H7 (cell line): ENCODE data around the gene DKKL1. TPM values are rescaled to one million over a fixed set of nuclear protein-coding genes. Genes with fewer than 3 reads are reported as not detected.

ENCODE experiments used
- DNase-seq: peaks from one replicate; pipeline ENCODE4 v3.0.0; 2012
- H3K27me3 ChIP-seq: 2 replicates; pipeline ENCODE4 v1.6.0; 2011; ENCODE audit warnings: mild to moderate bottlenecking, low read length; ENCODE audit not compliant: control insufficient read depth, insufficient read depth
- H3K36me3 ChIP-seq: replicated peaks from 2 replicates; pipeline ENCODE4 v1.5.1; 2011; ENCODE audit warnings: low read length; ENCODE audit not compliant: control insufficient read depth, insufficient read depth
- H3K4me3 ChIP-seq: 2 replicates; pipeline ENCODE4 v1.5.1; 2011; ENCODE audit warnings: low read depth, mild to moderate bottlenecking, control low read depth, low read length, moderate library complexity; ENCODE audit not compliant: insufficient read depth
- total RNA-seq: library from RNA; depleted of rRNA; stranded (reverse); fragments of >200 nt; shearing (Covaris generic); gene quantifications from 2 replicates; pipeline ENCODE4 v1.2.3, GENCODE V29; 2014

Gene DKKL1
- total RNA-seq, 1 experiment from 2014 or later = 4.3 TPM

DNA sequence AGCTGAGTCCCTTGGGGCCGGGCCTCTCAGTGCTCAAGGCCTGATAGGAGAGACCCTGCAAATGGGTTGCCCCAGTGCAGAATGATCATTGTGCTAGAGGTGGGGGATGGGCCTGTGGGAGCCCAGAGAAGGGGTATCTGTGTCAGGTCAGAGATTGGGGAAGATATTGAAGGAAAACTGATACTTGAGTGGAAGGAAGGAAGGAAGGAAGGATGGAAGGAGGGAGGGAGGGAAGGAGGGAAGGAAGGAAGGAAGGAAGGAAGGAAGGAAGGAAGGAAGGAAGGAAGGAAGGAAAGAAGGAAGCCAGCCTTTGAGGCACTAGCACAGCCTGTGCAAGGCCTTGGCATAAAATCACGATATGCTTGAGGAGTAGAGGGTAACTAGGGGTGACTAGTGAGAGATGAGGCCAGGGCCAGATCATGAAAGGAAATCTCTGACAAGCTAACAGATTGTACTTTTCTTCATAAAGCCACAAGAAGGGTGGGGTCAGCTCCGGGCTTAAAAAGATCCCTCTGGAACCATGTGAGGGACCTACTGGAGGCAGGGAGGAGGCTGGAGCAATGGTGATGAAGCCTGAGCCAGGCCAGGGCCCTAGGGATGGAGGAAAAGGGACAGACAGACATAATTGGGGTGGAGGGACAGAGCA lies 48.1 kb downstream of the DKKL1 start:
- peaks cover 1% of the 10 kb centered on the region; the same call in 1 of the 2 replicates for H3K27me3 ChIP-seq
- no peaks in the 10 kb centered on the region for H3K36me3 ChIP-seq
- DNase-seq = no peak
- no peak overlapping the region for H3K4me3 ChIP-seq

GRCh38 chr19:49413348-49413747 lies 49.7 kb downstream of the DKKL1 start:
- no peaks in the 10 kb centered on the region for H3K36me3 ChIP-seq
- DNase-seq = no peak

GRCh38 chr19:49414256-49414655 lies 50.6 kb downstream of the DKKL1 start:
- Histone ChIP-seq H3K4me3 (no peak overlapping the region), H3K36me3 (no peaks in the 10 kb centered on the region), H3K27me3 (peaks cover 4% of the 10 kb centered on the region; the same call in 1 of the 2 replicates)
- no peak for DNase-seq

More at GRCh38 chr19:49413348-49413747, 49.7 kb downstream of the DKKL1 start:
- no peak overlapping the region for H3K4me3 ChIP-seq
- H3K27me3 ChIP-seq = peaks cover 4% of the 10 kb centered on the region; the same call in 1 of the 2 replicates

DNA sequence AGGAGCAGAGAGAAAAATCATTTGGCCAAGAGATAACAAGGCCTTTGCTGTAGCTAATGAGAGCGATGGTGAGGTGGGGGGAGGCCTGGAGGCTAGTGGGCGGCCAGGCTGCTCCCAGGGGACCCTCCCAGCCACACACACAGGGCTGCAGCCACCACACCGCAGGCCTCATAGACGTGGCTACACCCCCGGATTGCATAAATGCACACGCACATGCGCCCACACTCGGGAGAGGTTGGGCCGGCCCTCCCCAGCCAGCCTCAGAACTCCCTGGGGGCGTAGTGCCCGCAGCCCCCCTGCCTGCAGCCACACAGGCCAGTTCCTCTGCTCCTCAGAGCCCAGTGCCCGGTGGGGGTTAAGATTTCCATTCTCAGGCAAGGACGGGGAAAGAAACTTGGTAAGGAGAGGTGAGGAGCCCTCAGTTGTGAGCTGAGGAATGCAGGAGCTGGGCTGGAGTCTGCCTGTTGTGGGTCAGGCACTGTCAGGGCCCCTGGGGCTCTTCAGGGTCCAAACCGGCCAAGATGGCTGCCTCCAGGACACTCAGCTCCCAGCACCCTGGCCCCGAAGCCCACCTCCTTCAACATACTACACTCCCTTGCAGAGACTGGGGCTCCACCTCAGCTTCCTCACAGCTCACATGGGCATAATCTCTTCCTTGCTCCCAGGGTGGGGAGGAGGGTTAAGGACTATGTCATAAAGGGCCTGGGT lies 51.6 kb downstream of the DKKL1 start:
- H3K4me3 ChIP-seq = no peak overlapping the region
- no peaks in the 10 kb centered on the region for H3K36me3 ChIP-seq
- peaks cover 6% of the 10 kb centered on the region; the same call in 1 of the 2 replicates for H3K27me3 ChIP-seq
- DNase-seq = peak; percentile 64

DNA sequence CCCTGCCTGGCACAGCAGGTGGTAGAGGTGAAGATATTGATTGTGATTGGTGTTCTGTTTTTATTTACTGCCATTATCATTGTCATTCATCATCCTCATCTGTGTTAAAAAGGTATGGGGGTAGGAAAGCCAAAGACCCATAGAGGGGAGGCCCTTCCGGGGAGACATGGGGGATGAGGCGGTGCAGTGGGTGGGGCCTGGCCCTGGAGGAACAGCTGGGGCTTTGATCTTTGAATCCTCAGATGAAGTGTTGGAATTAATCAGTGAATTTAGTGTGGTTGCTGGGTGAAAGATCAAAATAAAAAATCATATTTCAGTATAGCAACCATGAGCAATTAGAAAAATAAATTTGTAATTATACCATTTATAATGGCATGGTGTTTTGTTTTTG lies 52.1 kb downstream of the DKKL1 start:
- H3K4me3 ChIP-seq = no peak overlapping the region
- H3K36me3 ChIP-seq = no peaks in the 10 kb centered on the region
- no peak for DNase-seq

GRCh38 chr19:49417088-49417487 lies 53.4 kb downstream of the DKKL1 start:
- peak; percentile 88 for DNase-seq
- no peak overlapping the region for H3K4me3 ChIP-seq
- H3K36me3 ChIP-seq = no peaks in the 10 kb centered on the region
- H3K27me3 ChIP-seq = peaks cover 16% of the 10 kb centered on the region

More for the DNA sequence above, 52.1 kb downstream of the DKKL1 start:
- H3K27me3 ChIP-seq = peaks cover 6% of the 10 kb centered on the region; the same call in 1 of the 2 replicates

DNA sequence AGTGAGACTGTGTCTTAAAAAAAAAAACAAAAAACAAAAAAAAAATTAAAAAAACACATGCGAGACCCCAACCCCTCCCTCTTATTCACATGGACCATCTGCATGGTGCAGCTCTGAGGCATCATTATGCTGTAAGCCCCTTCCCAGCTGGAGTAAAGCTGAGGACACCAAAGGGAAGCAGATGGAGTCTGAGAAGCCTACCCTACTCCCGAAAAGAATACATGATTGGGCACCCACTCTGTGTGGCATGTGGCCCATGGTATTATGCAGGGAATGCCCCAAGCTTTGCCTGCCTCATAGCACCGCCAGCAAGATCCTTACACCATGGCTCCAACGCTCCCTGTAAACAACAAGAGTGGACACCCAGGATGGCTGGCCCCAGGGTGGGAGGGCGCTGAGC lies 54.8 kb downstream of the DKKL1 start:
- H3K36me3 ChIP-seq = no peaks in the 10 kb centered on the region
- no peak for DNase-seq
- H3K27me3 ChIP-seq = peaks cover 31% of the 10 kb centered on the region
- H3K4me3 ChIP-seq = no peak overlapping the region

DNA sequence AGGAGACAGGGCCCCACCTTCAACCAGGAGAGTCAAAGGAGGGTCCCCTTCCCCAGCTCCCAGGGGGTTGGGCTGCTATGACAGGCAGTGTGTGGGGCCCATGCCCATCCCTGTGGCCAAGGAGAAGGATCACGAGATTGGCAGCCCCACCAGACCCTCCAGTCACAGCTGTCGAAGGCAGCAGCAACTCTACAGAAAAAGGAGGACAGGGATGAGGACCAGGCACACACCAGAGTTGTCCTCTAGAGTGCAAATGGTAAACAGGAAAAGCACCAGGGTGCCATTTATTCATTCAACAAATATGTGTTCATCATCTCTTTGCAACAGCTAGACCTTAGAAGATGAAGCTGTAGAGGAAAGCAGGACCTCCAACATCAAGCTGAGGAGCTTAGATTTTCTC lies 55.5 kb downstream of the DKKL1 start:
- Histone ChIP-seq H3K4me3 (no peak overlapping the region), H3K36me3 (no peaks in the 10 kb centered on the region), H3K27me3 (peaks cover 37% of the 10 kb centered on the region)
- no peak for DNase-seq

GRCh38 chr19:49420227-49420626 lies 56.5 kb downstream of the DKKL1 start:
- peaks cover 48% of the 10 kb centered on the region for H3K27me3 ChIP-seq
- H3K36me3 ChIP-seq = no peaks in the 10 kb centered on the region
- no peak overlapping the region for H3K4me3 ChIP-seq
- no peak for DNase-seq

GRCh38 chr19:49421039-49421877 lies 57.6 kb downstream of the DKKL1 start:
- DNase-seq = peak; percentile 99
- H3K4me3 ChIP-seq = peak overlapping the region; percentile 19; the same call in 1 of the 2 replicates
- no peaks in the 10 kb centered on the region for H3K36me3 ChIP-seq
- peaks cover 58% of the 10 kb centered on the region for H3K27me3 ChIP-seq

DNA sequence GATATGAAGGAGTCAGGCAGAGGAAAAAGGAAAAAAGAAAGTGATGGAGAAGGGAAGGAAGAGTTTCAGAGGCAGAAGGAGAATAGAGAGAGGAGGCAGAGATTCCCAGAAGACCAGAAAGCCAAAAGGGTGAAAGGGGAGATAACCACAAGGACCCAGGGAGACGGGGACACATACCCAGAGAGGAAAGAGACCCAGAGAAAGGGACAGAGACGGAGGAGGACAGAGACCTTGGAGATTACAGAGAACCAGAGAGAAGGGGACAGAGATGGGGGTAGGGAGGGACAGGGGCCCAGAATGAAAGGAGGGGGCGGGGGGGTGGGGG lies 58.2 kb downstream of the DKKL1 start:
- H3K36me3 ChIP-seq = no peaks in the 10 kb centered on the region
- no peak overlapping the region for H3K4me3 ChIP-seq
- peaks cover 62% of the 10 kb centered on the region for H3K27me3 ChIP-seq
- peak; percentile 26 for DNase-seq

DNA sequence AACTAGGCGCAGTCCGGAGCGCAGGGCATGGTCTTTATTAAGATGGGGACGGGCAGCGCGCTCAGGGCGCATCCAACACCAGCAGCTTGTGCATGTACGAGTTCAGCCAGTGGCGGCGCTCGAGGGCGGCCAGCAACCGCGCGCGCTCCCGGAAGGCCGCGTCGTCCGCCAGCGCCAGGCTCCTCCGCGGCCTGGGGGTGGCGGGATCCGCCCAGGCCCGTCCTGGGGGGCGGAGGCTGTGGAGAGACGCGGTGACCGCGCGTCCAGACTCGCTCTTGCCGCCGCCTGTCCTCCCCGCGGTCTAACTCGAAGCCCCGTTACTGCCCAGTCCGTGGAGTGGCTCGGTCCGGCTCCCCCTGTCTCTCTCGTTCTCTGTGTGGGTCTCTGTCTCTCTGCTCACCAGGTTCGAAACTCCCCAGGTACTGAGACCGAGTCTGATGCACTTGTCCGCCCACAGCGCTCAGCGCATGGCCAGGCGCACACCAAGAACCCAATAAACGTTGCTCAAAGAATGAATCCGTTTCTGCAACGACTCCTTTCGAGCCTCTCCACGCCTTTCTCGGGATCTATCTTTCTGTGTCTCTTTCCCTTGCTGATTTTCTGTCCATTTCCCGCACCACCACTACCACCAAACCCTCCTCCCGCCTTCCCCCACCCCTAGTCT lies 58.9 kb downstream of the DKKL1 start:
- H3K27me3 ChIP-seq = peaks cover 69% of the 10 kb centered on the region
- peak overlapping the region; percentile 44 for H3K4me3 ChIP-seq
- peak; percentile 92 for DNase-seq
- no peaks in the 10 kb centered on the region for H3K36me3 ChIP-seq

DNA sequence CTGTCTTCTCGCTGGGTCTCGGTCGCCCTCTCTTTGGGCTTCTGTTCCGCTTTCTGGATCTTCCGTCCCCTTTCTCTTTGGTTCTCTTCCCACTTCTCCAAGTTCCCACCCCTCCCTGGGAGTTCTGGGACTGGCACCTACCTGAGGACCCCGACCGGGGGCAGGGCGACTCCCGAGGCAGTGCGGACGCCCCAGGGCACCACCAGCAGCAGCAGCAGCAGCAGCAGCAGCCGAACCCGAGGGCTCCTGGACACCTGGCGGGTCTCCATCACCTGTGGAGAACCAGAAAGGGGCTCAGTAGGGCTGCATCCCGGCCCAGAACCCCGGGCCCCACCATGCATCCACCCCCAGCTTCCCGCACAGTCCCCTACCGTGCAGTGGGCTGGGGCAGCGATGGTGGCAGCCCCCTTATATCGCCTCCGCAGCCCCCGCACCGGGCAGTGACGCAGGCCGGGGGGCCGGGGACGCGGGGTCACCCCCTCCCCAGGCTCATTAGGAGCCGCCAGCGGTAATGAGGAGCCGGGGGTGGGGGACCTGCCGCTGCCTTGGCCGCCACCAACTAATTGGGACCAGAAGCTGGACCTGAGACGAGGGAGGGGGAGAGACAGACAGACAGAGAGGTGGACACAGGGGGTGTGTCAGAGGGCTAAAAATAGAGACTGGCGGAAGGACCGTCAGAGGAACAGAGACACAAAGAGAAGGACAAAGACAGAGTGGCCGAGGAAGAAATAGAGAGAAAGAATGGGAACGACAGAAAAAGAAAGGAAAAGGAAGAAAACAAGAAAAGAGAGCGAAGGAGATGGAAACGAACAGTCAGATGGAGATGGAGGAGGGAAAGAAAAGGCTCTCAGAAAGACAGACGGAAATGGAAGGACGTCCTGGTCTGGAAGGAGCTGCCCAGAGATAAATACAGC lies 59.7 kb downstream of the DKKL1 start, which contains the start of gene PTH2:
PTH2 (minus strand) TSS at position 371 of the 914 bp plus-strand sequence; CDS start at position 269, 102 bp downstream.
- H3K4me3 ChIP-seq = peak within 1 kb of the TSS; percentile 44
- DNase-seq = no peak

More for the DNA sequence above, 59.7 kb downstream of the DKKL1 start, which contains the start of gene PTH2:
- no peaks in the 10 kb centered on the region for H3K36me3 ChIP-seq
- peaks cover 74% of the 10 kb centered on the region for H3K27me3 ChIP-seq
